B cell (primary cell): Measurements from ENCODE around the gene SLC6A7. TPM values are rescaled to one million over a fixed set of nuclear protein-coding genes. Genes with fewer than 3 reads are reported as not detected.

Experiments
- ATAC-seq: fragments of 200-7000 bp; cut with Tn5 transposase; one replicate; pipeline ENCODE4 v1.10.0; 2021; ENCODE audit warnings: low read depth, mild to moderate bottlenecking, moderate number of reproducible peaks, moderate library complexity
- CTCF ChIA-PET: fragments of 350-600 bp; sonication (Branson Sonifier 250); formaldehyde crosslinking; loops from one replicate; lab custom pipeline; 2021; ENCODE audit warnings: antibody characterized with exemption, inconsistent platforms; lab: Charles Lee
- POLR2A ChIA-PET: fragments of 350-600 bp; sonication (Branson Sonifier 250); formaldehyde crosslinking; loops from one replicate; lab custom pipeline; 2021; ENCODE audit warnings: antibody characterized with exemption; lab: Charles Lee
- DNase-seq: peaks from one replicate; pipeline ENCODE4 v3.0.0; 2013
- H2AFZ ChIP-seq: 2 replicates; pipeline ENCODE4 v1.6.1; 2012; ENCODE audit warnings: mild to moderate bottlenecking, low read depth, low read length; ENCODE audit not compliant: insufficient read depth, poor library complexity, severe bottlenecking
- H3K27ac ChIP-seq, 2 donors: 1 replicate in 1 of 2; 2 replicates in 1 of 2; pipeline ENCODE4 v1.5.1; 2012 to 2013; ENCODE audit warnings: low read length in 2 of 2, mild to moderate bottlenecking in 2 of 2, moderate library complexity in 1 of 2
- H3K27me3 ChIP-seq, 4 experiments: fragments of 200-600 bp in 1 of 4; sonication (generic) in 1 of 4; replicated peaks in 1 of 4; 1 replicate in 2 of 4; 2 replicates in 2 of 4; pipeline versions ENCODE4 v1.6.1 to v1.7.0; 2013 to 2016; ENCODE audit warnings: low read length in 3 of 4, mild to moderate bottlenecking in 2 of 4, mixed read lengths in 1 of 4, moderate library complexity in 1 of 4; ENCODE audit not compliant: insufficient read depth in 4 of 4, control insufficient read depth in 3 of 4; ENCODE audit errors: control extremely low read depth in 1 of 4
- H3K36me3 ChIP-seq, 2 experiments: replicated peaks in 1 of 2; 1 replicate in 1 of 2; 2 replicates in 1 of 2; pipeline versions ENCODE4 v1.6.1 to v1.7.1; 2013; ENCODE audit warnings: low read length in 1 of 2; ENCODE audit not compliant: insufficient read depth in 2 of 2, control insufficient read depth in 1 of 2; ENCODE audit errors: control extremely low read depth in 1 of 2, extremely low read depth in 1 of 2
- H3K4me1 ChIP-seq, 2 donors: fragments of 200-600 bp in 1 of 2; sonication (generic) in 1 of 2; 1 replicate in 1 of 2; 2 replicates in 1 of 2; pipeline versions ENCODE4 v1.5.1 to v1.6.1; 2013 to 2017; ENCODE audit warnings: low read length in 2 of 2; ENCODE audit not compliant: control insufficient read depth in 2 of 2, insufficient read depth in 2 of 2
- H3K4me2 ChIP-seq: replicated peaks from 2 replicates; pipeline ENCODE3; 2012; ENCODE audit warnings: mild to moderate bottlenecking, low read depth, low read length; ENCODE audit not compliant: poor library complexity, severe bottlenecking
- H3K4me3 ChIP-seq, 5 experiments: fragments of 200-600 bp in 1 of 5; sonication (generic) in 1 of 5; 1 replicate in 3 of 5; 2 replicates in 2 of 5; pipeline versions ENCODE4 v1.5.1 to v1.7.0; 2011 to 2016; ENCODE audit warnings: low read length in 4 of 5, mild to moderate bottlenecking in 4 of 5, low read depth in 2 of 5, control low read depth in 1 of 5, moderate library complexity in 1 of 5; ENCODE audit not compliant: insufficient read depth in 1 of 5; ENCODE audit errors: control extremely low read depth in 1 of 5, extremely low read depth in 1 of 5
- H3K79me2 ChIP-seq: fragments of 200-600 bp; sonication (generic); one replicate; pipeline ENCODE4 v1.6.0; 2016; ENCODE audit warnings: low read length; ENCODE audit not compliant: control insufficient read depth, insufficient read depth
- H3K9ac ChIP-seq: fragments of 200-600 bp; sonication (generic); 2 replicates; pipeline ENCODE4 v1.6.1; 2017; ENCODE audit warnings: mild to moderate bottlenecking, low read length, moderate library complexity
- H3K9me3 ChIP-seq, 3 donors: one replicate each; pipeline versions ENCODE4 v1.6.1 to v1.7.1; 2013; ENCODE audit warnings: low read length in 2 of 3; ENCODE audit not compliant: control insufficient read depth in 2 of 3, insufficient read depth in 1 of 3; ENCODE audit errors: control extremely low read depth in 1 of 3
- H4K20me1 ChIP-seq: 2 replicates; pipeline ENCODE4 v1.6.0; 2012; ENCODE audit warnings: mild to moderate bottlenecking, low read length; ENCODE audit not compliant: insufficient read depth, control insufficient read depth, poor library complexity, severe bottlenecking
- H3K27ac Mint-ChIP-seq: one replicate; pipeline ENCODE4 v1.8.0; 2021; ENCODE audit warnings: mixed read lengths
- H3K27me3 Mint-ChIP-seq: one replicate; pipeline ENCODE4 v1.8.0; 2021; ENCODE audit warnings: mixed read lengths
- H3K4me1 Mint-ChIP-seq: one replicate; pipeline ENCODE4 v1.8.0; 2021; ENCODE audit warnings: mixed read lengths
- H3K4me3 Mint-ChIP-seq: one replicate; pipeline ENCODE4 v1.8.0; 2021; ENCODE audit warnings: mixed read lengths
- H3K9me3 Mint-ChIP-seq: one replicate; pipeline ENCODE4 v1.8.0; 2022; ENCODE audit warnings: mixed read lengths; ENCODE audit not compliant: insufficient read depth
- CTCF ChIP-seq: fragments of 200-600 bp; IDR thresholded peaks from one replicate; pipeline ENCODE4 v1.8.0; 2022; ENCODE audit warnings: antibody characterized with exemption, mild to moderate bottlenecking
- EZH2 ChIP-seq: IDR thresholded peaks from 2 replicates; pipeline ENCODE4 v1.6.1; 2012; ENCODE audit warnings: borderline replicate concordance, low read depth, mild to moderate bottlenecking, moderate library complexity, low read length; ENCODE audit not compliant: insufficient read depth, poor library complexity, severe bottlenecking
- WGBS: methylation state at CpG from one replicate; pipeline ENCODE4 v1.1.5; 2013; ENCODE audit warnings: missing lambda C conversion rate; ENCODE audit not compliant: insufficient coverage; 5-methylcytosine and 5-hydroxymethylcytosine counted together
- intact Hi-C: fragments of 100-400 bp; cut with micrococcal nuclease; formaldehyde crosslinking; loops from one replicate; pipeline ENCODE4 v1.10.0; 2022
- polyA plus RNA-seq: library from polyadenylated mRNA; depleted of rRNA; stranded (reverse); fragments of >200 nt; gene quantifications from 2 replicates; pipeline ENCODE4 v1.2.3, GENCODE V29; 2012
- total RNA-seq, 2 donors: library from RNA; stranded (reverse); fragments of 120-200 nt in 1 of 2; gene quantifications; 1 replicate in 1 of 2; 2 replicates in 1 of 2; pipeline versions ENCODE4 v1.2.3 to v1.2.4, GENCODE V29; 2013 to 2022

SLC6A7 gene
- total and polyA plus RNA-seq, 2 donors (not counting 1 experiment from before 2014, with no cell fraction given), result not detected

- H3K27ac ChIP-seq, result no peak overlapping the region
- peaks cover under 1% of the 10 kb centered on the region for H3K4me1 Mint-ChIP-seq
- H3K4me3 Mint-ChIP-seq, result no peak overlapping the region
- H3K4me2 ChIP-seq, result no peak overlapping the region
- WGBS, result 91% methylated on average over 7 of the region's 7 CpGs
- H3K4me3 ChIP-seq, result no peak overlapping the region
- no peaks in the 10 kb centered on the region for H3K36me3 ChIP-seq
- H3K27me3 Mint-ChIP-seq, result peaks cover 4% of the 10 kb centered on the region
- TF ChIP-seq CTCF, result no peak
- TF ChIP-seq EZH2, result no peak
- H3K27me3 ChIP-seq, result no peaks in the 10 kb centered on the region
- no peak overlapping the region for H2AFZ ChIP-seq
- DNase-seq (no peak), ATAC-seq (no peak)
- H3K9ac ChIP-seq, result no peak overlapping the region
- POLR2A ChIA-PET, result no interaction called here
- H3K9me3 ChIP-seq, result peaks cover 0 to 2% (median 0%) of the 10 kb centered on the region in 3 donors
- no peak overlapping the region for H3K27ac Mint-ChIP-seq
- no peaks in the 10 kb centered on the region for H3K4me1 ChIP-seq
- H3K79me2 ChIP-seq, result no peaks in the 10 kb centered on the region
- no peaks in the 10 kb centered on the region for H4K20me1 ChIP-seq
- intact Hi-C loops, result no loop called here
- CTCF ChIA-PET, result no interaction called here
- no peaks in the 10 kb centered on the region for H3K9me3 Mint-ChIP-seq
Measured at GRCh38 chr5:150239794-150240122, 49.9 kb downstream of the SLC6A7 start.

GRCh38 chr5:150241298-150242160 lies 51.7 kb downstream of the SLC6A7 start:
- Histone ChIP-seq H3K4me2 (no peak overlapping the region), H3K27me3 (no peaks in the 10 kb centered on the region), H3K36me3 (no peaks in the 10 kb centered on the region), H3K9me3 (peaks cover 0 to 2% (median 0%) of the 10 kb centered on the region in 3 donors), H3K27ac (no peak overlapping the region), H4K20me1 (no peaks in the 10 kb centered on the region), H3K4me1 (no peaks in the 10 kb centered on the region), H3K9ac (no peak overlapping the region), H3K4me3 (no peak overlapping the region), H3K79me2 (no peaks in the 10 kb centered on the region), H2AFZ (no peak overlapping the region)
- peaks cover 4% of the 10 kb centered on the region for H3K27me3 Mint-ChIP-seq
- H3K27ac Mint-ChIP-seq, result no peak overlapping the region
- DNase-seq, result no peak
- H3K4me1 Mint-ChIP-seq, result no peaks in the 10 kb centered on the region
- intact Hi-C loops, result no loop called here
- no peaks in the 10 kb centered on the region for H3K9me3 Mint-ChIP-seq
- WGBS, result 80% methylated on average over 12 of the region's 14 CpGs
- no peak for ATAC-seq
- TF ChIP-seq EZH2 (no peak), CTCF (no peak)
- POLR2A ChIA-PET, result no interaction called here
- CTCF ChIA-PET, result no interaction called here
- H3K4me3 Mint-ChIP-seq, result no peak overlapping the region
